ENCODE measurements around the gene ASTN2. TPM values are rescaled to one million over a fixed set of nuclear protein-coding genes. Genes with fewer than 3 reads are reported as not detected.

ASTN2 gene
- total RNA-seq, 5 donors from 2014 or later (not counting 1 experiment from before 2014, with no cell fraction given): 3.7 to 4.8 (median 4.4) TPM

DNA sequence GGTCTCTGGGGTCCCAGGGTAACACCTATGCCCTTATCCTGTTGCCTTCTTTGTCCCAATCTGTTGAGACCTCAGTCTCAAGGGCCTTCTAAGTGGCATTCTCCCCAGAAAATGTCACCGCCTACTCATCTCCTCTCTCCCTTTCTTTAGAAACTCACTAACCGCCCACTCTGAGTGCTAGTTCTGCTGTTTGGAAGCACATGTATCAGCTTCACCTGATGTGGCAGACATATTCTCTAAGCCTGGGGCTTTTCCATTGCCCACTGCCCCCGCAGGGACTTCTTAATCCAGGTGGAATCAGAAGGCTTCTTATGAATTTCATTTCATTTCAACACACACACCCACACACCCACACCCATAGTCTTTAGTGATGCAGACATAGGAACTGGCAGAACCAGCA, 165.1 kb downstream of the ASTN2 start:
- Histone ChIP-seq H3K4me1 (ENCODE audit: control insufficient read depth in 1 of 2, extremely low read depth in 1 of 2, insufficient read depth in 2 of 2, low read length in 2 of 2) (no peaks in the 10 kb centered on the region), H3K27ac (ENCODE audit: low read length) (no peak overlapping the region), H3K9me3 (no peaks in the 10 kb centered on the region), H3K36me3 (ENCODE audit: control insufficient read depth in 2 of 2, extremely low read depth in 1 of 2, insufficient read depth in 1 of 2, low read length in 1 of 2) (no peaks in the 10 kb centered on the region), H3K27me3 (replicated peaks in 1 of 2; ENCODE audit: control insufficient read depth in 2 of 2, extremely low read depth in 1 of 2, insufficient read depth in 2 of 2, low read length in 1 of 2) (no peaks in the 10 kb centered on the region), H3K4me3 (ENCODE audit: control insufficient read depth in 1 of 2, extremely low read depth in 1 of 2, low read length in 1 of 2) (no peak overlapping the region)
- H3K27me3 Mint-ChIP-seq: peaks cover 0 to 6% of the 10 kb centered on the region in 2 donors
- H3K9me3 Mint-ChIP-seq: peaks cover 8 to 16% (median 8%) of the 10 kb centered on the region in 3 donors
- no peak for ATAC-seq (replicated peaks in 1 of 4)
- H3K4me3 Mint-ChIP-seq: no peak overlapping the region
- H3K4me1 Mint-ChIP-seq: no peaks in the 10 kb centered on the region
- ChIA-PET CTCF (no interaction called here), POLR2A (no interaction called here)
- no peak for DNase-seq
- no peak overlapping the region for H3K27ac Mint-ChIP-seq
- no peaks in the 10 kb centered on the region for H3K36me3 Mint-ChIP-seq
- 84% methylated on average over 2 of the region's 3 CpGs for WGBS (ENCODE audit: insufficient coverage)

DNA sequence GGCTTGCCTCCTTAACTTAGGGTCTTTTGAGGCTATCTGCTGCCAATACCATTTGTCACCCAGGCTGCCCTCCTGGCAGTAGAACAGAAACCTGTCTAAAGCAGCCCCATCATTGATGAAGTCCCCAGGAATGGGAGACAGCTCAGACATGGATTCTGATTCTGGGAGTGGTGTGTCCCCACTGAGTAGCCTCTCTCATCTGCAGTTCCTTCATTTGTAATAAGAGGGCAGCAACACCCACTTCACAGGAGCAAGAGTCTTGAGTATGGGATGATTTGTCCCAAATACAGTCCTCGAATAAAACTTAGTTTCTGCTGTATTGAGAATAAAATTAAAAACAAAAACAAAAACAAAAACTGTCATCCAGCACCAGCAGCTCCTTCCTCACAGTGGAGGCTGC, 167.6 kb downstream of the ASTN2 start:
- ATAC-seq (replicated peaks in 1 of 4) (no peak), DNase-seq (no peak)
- Histone ChIP-seq H3K27me3 (replicated peaks in 1 of 2; ENCODE audit: control insufficient read depth in 2 of 2, extremely low read depth in 1 of 2, insufficient read depth in 2 of 2, low read length in 1 of 2) (no peaks in the 10 kb centered on the region), H3K4me3 (ENCODE audit: control insufficient read depth in 1 of 2, extremely low read depth in 1 of 2, low read length in 1 of 2) (no peak overlapping the region), H3K9me3 (no peaks in the 10 kb centered on the region), H3K4me1 (ENCODE audit: control insufficient read depth in 1 of 2, extremely low read depth in 1 of 2, insufficient read depth in 2 of 2, low read length in 2 of 2) (no peaks in the 10 kb centered on the region), H3K36me3 (ENCODE audit: control insufficient read depth in 2 of 2, extremely low read depth in 1 of 2, insufficient read depth in 1 of 2, low read length in 1 of 2) (no peaks in the 10 kb centered on the region), H3K27ac (ENCODE audit: low read length) (no peak overlapping the region)
- no CpG with 5 or more reads among the region's 1 CpG for WGBS (ENCODE audit: insufficient coverage)
- Mint-ChIP-seq H3K4me3 (no peak overlapping the region), H3K27me3 (peaks cover 0 to 6% of the 10 kb centered on the region in 2 donors), H3K4me1 (no peaks in the 10 kb centered on the region), H3K9me3 (peaks cover 12 to 22% (median 13%) of the 10 kb centered on the region in 3 donors), H3K36me3 (no peaks in the 10 kb centered on the region), H3K27ac (no peak overlapping the region)
- CTCF ChIA-PET: no interaction called here
- POLR2A ChIA-PET: no interaction called here

DNA sequence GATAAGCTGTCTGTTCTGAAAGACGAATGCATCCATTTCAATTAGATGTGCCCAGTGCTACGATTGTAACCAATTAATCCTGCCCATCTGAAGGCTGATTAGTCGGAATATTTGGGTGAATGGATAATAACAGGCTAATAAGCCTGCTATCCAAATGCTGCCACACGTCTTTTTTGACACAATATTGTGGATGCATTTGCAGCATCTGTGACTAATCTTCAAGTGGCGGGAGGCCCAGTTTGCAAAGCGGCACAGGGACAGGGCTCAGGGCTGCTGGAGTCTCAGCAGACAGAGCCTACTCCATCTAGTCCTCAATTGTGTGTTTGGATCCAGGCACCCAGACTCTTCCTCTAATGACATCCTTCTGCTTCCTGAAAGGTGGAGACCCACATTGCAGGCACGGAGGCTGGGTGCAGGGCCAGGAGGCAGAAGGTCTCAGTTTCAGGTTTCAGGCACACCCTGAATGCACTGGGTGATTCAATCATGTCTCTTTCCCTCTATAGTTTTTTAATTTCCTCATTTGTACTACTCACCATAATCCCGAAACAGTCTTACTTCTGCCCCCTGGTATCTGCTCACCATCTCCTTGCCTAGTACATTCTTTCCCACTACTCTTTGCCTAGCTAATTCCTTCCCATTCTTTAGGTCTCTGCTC, 169.6 kb downstream of the ASTN2 start:
- ChIA-PET POLR2A (no interaction called here), CTCF (no interaction called here)
- Mint-ChIP-seq H3K9me3 (peaks cover 11 to 19% (median 14%) of the 10 kb centered on the region in 3 donors), H3K4me1 (no peaks in the 10 kb centered on the region), H3K36me3 (no peaks in the 10 kb centered on the region), H3K27me3 (peaks cover 0 to 6% of the 10 kb centered on the region in 2 donors), H3K27ac (no peak overlapping the region), H3K4me3 (no peak overlapping the region)
- H3K27me3 ChIP-seq (replicated peaks in 1 of 2; ENCODE audit: control insufficient read depth in 2 of 2, extremely low read depth in 1 of 2, insufficient read depth in 2 of 2, low read length in 1 of 2): no peaks in the 10 kb centered on the region
- H3K36me3 ChIP-seq (ENCODE audit: control insufficient read depth in 2 of 2, extremely low read depth in 1 of 2, insufficient read depth in 1 of 2, low read length in 1 of 2): no peaks in the 10 kb centered on the region
- no peak for ATAC-seq (replicated peaks in 1 of 4)
- no peaks in the 10 kb centered on the region for H3K4me1 ChIP-seq (ENCODE audit: control insufficient read depth in 1 of 2, extremely low read depth in 1 of 2, insufficient read depth in 2 of 2, low read length in 2 of 2)
- H3K4me3 ChIP-seq (ENCODE audit: control insufficient read depth in 1 of 2, extremely low read depth in 1 of 2, low read length in 1 of 2): no peak overlapping the region
- no peak overlapping the region for H3K27ac ChIP-seq (ENCODE audit: low read length)
- no peak for DNase-seq
- 88% methylated on average over 8 of the region's 8 CpGs for WGBS (ENCODE audit: insufficient coverage)
- H3K9me3 ChIP-seq: no peaks in the 10 kb centered on the region

DNA sequence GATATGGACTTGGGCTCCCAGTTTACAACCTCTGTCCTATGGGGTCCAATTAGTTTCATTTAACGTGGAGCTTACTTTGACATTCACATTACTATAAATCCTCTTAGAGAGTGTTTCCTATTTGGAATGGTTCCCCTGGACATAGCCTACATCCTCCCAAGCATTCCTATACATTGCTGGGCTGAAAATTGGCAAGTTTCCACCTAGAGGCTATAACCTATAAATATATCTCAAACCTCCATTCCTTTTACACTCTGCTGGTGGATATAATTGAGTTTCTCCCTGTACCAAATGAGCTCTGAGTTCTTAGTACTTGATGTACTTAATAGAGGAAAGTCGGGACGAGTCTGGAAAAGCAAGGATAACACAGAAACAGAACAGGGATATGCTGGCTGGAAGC, 172.8 kb downstream of the ASTN2 start:
- H3K27ac ChIP-seq (ENCODE audit: low read length): no peak overlapping the region
- no peaks in the 10 kb centered on the region for H3K9me3 ChIP-seq
- no peaks in the 10 kb centered on the region for H3K4me1 Mint-ChIP-seq
- H3K4me3 Mint-ChIP-seq: no peak overlapping the region
- H3K4me3 ChIP-seq (ENCODE audit: control insufficient read depth in 1 of 2, extremely low read depth in 1 of 2, low read length in 1 of 2): no peak overlapping the region
- DNase-seq (no peak), ATAC-seq (replicated peaks in 1 of 4) (no peak)
- no peaks in the 10 kb centered on the region for H3K36me3 ChIP-seq (ENCODE audit: control insufficient read depth in 2 of 2, extremely low read depth in 1 of 2, insufficient read depth in 1 of 2, low read length in 1 of 2)
- peaks cover 7 to 25% (median 17%) of the 10 kb centered on the region in 3 donors for H3K9me3 Mint-ChIP-seq
- no peaks in the 10 kb centered on the region for H3K36me3 Mint-ChIP-seq
- H3K27me3 Mint-ChIP-seq: peaks cover 0 to 6% of the 10 kb centered on the region in 2 donors
- H3K27me3 ChIP-seq (replicated peaks in 1 of 2; ENCODE audit: control insufficient read depth in 2 of 2, extremely low read depth in 1 of 2, insufficient read depth in 2 of 2, low read length in 1 of 2): no peaks in the 10 kb centered on the region
- POLR2A ChIA-PET: no interaction called here
- CTCF ChIA-PET: no interaction called here
- H3K4me1 ChIP-seq (ENCODE audit: control insufficient read depth in 1 of 2, extremely low read depth in 1 of 2, insufficient read depth in 2 of 2, low read length in 2 of 2): no peaks in the 10 kb centered on the region
- no peak overlapping the region for H3K27ac Mint-ChIP-seq
- WGBS (ENCODE audit: insufficient coverage): no CpG with 5 or more reads among the region's 3 CpGs

DNA sequence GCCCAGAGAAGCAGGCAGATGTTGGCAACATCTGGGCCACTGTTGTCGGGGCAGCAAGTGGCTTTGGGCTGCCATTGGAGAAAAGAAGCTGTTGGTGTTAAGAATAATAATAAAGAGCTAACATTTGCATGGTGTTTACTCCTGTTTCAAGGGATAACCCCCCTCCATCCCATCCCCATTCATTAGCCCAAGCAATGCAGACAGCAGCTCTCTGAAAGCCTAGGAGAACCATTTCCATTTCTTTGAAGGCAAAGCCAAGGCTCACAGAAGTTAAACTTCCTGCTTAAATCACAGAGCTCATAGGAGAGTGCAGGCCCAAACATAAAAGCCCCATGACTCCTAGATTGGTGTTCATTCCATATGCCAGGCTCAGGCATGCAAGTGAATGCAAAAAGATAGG, 175.4 kb downstream of the ASTN2 start:
- no peaks in the 10 kb centered on the region for H3K36me3 ChIP-seq (ENCODE audit: control insufficient read depth in 2 of 2, extremely low read depth in 1 of 2, insufficient read depth in 1 of 2, low read length in 1 of 2)
- no peak overlapping the region for H3K27ac ChIP-seq (ENCODE audit: low read length)
- ChIA-PET CTCF (no interaction called here), POLR2A (no interaction called here)
- Mint-ChIP-seq H3K4me3 (no peak overlapping the region), H3K9me3 (peaks cover 11 to 14% (median 13%) of the 10 kb centered on the region in 3 donors), H3K36me3 (no peaks in the 10 kb centered on the region), H3K27ac (no peak overlapping the region), H3K27me3 (no peaks in the 10 kb centered on the region), H3K4me1 (no peaks in the 10 kb centered on the region)
- H3K27me3 ChIP-seq (replicated peaks in 1 of 2; ENCODE audit: control insufficient read depth in 2 of 2, extremely low read depth in 1 of 2, insufficient read depth in 2 of 2, low read length in 1 of 2): no peaks in the 10 kb centered on the region
- no CpG with 5 or more reads among the region's 1 CpG for WGBS (ENCODE audit: insufficient coverage)
- no peak overlapping the region for H3K4me3 ChIP-seq (ENCODE audit: control insufficient read depth in 1 of 2, extremely low read depth in 1 of 2, low read length in 1 of 2)
- H3K9me3 ChIP-seq: no peaks in the 10 kb centered on the region
- no peak for DNase-seq
- H3K4me1 ChIP-seq (ENCODE audit: control insufficient read depth in 1 of 2, extremely low read depth in 1 of 2, insufficient read depth in 2 of 2, low read length in 2 of 2): no peaks in the 10 kb centered on the region
- no peak for ATAC-seq (replicated peaks in 1 of 4)

DNA sequence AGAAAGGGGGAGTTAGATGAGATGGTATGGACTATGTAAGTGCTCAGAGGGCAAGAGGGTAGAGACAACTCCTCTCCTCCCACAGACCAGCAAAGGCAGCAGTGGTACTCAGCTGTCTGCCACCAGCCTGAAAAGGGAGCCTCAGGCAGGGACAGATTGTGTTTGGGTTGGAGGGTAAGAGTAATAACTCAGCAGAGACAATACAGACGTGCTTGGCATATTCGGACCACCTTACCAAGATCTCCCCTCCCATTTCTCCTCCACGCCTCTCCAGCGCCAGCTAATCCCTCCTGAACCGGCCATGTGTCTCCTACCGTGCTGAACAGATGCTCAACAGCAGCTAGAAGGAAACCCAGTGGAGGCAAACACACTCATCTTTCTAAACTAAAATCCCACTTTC, 180.8 kb downstream of the ASTN2 start:
- no peaks in the 10 kb centered on the region for H3K27me3 ChIP-seq (replicated peaks in 1 of 2; ENCODE audit: control insufficient read depth in 2 of 2, extremely low read depth in 1 of 2, insufficient read depth in 2 of 2, low read length in 1 of 2)
- POLR2A ChIA-PET: no interaction called here
- CTCF ChIA-PET: no interaction called here
- DNase-seq: no peak
- no peaks in the 10 kb centered on the region for H3K4me1 ChIP-seq (ENCODE audit: control insufficient read depth in 1 of 2, extremely low read depth in 1 of 2, insufficient read depth in 2 of 2, low read length in 2 of 2)
- ATAC-seq (replicated peaks in 1 of 4): no peak
- Mint-ChIP-seq H3K4me1 (no peaks in the 10 kb centered on the region), H3K9me3 (peaks cover 4 to 13% (median 9%) of the 10 kb centered on the region in 3 donors), H3K27me3 (no peaks in the 10 kb centered on the region), H3K36me3 (no peaks in the 10 kb centered on the region), H3K4me3 (no peak overlapping the region), H3K27ac (no peak overlapping the region)
- 69% methylated on average over 5 of the region's 6 CpGs for WGBS (ENCODE audit: insufficient coverage)
- H3K27ac ChIP-seq (ENCODE audit: low read length): no peak overlapping the region
- H3K36me3 ChIP-seq (ENCODE audit: control insufficient read depth in 2 of 2, extremely low read depth in 1 of 2, insufficient read depth in 1 of 2, low read length in 1 of 2): no peaks in the 10 kb centered on the region
- no peak overlapping the region for H3K4me3 ChIP-seq (ENCODE audit: control insufficient read depth in 1 of 2, extremely low read depth in 1 of 2, low read length in 1 of 2)
- no peaks in the 10 kb centered on the region for H3K9me3 ChIP-seq

DNA sequence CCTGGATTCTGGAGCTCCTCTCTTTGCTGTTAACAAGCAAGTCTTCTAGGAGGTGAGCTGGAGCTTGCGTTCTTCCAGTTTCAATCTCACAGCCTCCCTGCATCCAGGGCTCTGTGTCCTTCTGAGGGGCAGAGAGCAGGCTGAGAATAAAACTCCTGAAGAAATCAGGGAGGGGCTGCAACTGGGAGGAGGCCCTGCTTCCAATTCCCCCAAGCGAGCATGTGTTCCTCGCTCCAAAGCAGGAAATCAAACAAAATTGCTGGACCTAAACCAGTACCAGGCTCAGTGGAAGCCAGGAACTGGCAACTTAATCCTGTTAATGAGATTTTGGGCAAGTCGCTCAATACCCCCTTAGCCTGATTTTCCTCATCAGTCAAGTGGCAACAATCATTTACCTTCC, 181.8 kb downstream of the ASTN2 start:
- Mint-ChIP-seq H3K36me3 (no peaks in the 10 kb centered on the region), H3K4me1 (no peaks in the 10 kb centered on the region), H3K27me3 (no peaks in the 10 kb centered on the region), H3K9me3 (peaks cover 4 to 13% (median 9%) of the 10 kb centered on the region in 3 donors), H3K4me3 (no peak overlapping the region), H3K27ac (no peak overlapping the region)
- no peaks in the 10 kb centered on the region for H3K27me3 ChIP-seq (replicated peaks in 1 of 2; ENCODE audit: control insufficient read depth in 2 of 2, extremely low read depth in 1 of 2, insufficient read depth in 2 of 2, low read length in 1 of 2)
- H3K27ac ChIP-seq (ENCODE audit: low read length): no peak overlapping the region
- DNase-seq: no peak
- no peak overlapping the region for H3K4me3 ChIP-seq (ENCODE audit: control insufficient read depth in 1 of 2, extremely low read depth in 1 of 2, low read length in 1 of 2)
- POLR2A ChIA-PET: no interaction called here
- WGBS (ENCODE audit: insufficient coverage): 80% methylated on average over 2 of the region's 4 CpGs
- CTCF ChIA-PET: no interaction called here
- H3K36me3 ChIP-seq (ENCODE audit: control insufficient read depth in 2 of 2, extremely low read depth in 1 of 2, insufficient read depth in 1 of 2, low read length in 1 of 2): no peaks in the 10 kb centered on the region
- no peak for ATAC-seq (replicated peaks in 1 of 4)
- no peaks in the 10 kb centered on the region for H3K4me1 ChIP-seq (ENCODE audit: control insufficient read depth in 1 of 2, extremely low read depth in 1 of 2, insufficient read depth in 2 of 2, low read length in 2 of 2)
- no peaks in the 10 kb centered on the region for H3K9me3 ChIP-seq
